Panc1 (cell line): ENCODE results near the gene KCNK5. TPM values are rescaled to one million over a fixed set of nuclear protein-coding genes. Genes with fewer than 3 reads are reported as not detected.

ENCODE experiments used
- ATAC-seq: fragments of 200-7000 bp; cut with Tn5 transposase; 2 replicates; pipeline ENCODE4 v1.9.1; 2020; ENCODE audit warnings: mild to moderate bottlenecking, moderate library complexity
- BruUV-seq: library from RNA; stranded (reverse); fragments of 400-500 nt; replicated peaks from 2 replicates; lab custom pipeline; 2021; lab: Mats Ljungman, UMichigan
- CTCF ChIA-PET: fragments of 300-600 bp; sonication (Branson Sonifier 250); formaldehyde crosslinking; loops from one replicate; lab custom pipeline; 2022; ENCODE audit warnings: antibody characterized with exemption; lab: Charles Lee
- POLR2A ChIA-PET: fragments of 300-600 bp; sonication (Branson Sonifier 250); formaldehyde crosslinking; loops from one replicate; lab custom pipeline; 2022; ENCODE audit warnings: antibody characterized with exemption; lab: Charles Lee
- DNase-seq: peaks from one replicate; pipeline ENCODE4 v3.0.0-alpha.2; 2010; ENCODE audit warnings: low read depth, low spot score
- H3K27ac ChIP-seq: 2 replicates; pipeline ENCODE4 v1.5.1; 2011; ENCODE audit warnings: mild to moderate bottlenecking, low read length, inconsistent platforms
- H3K27me3 ChIP-seq: fragments of 200-500 bp; sonication (Bioruptor generic); 2 replicates; pipeline ENCODE4 v1.6.0; 2014; ENCODE audit warnings: low read length, inconsistent platforms; ENCODE audit not compliant: control insufficient read depth, insufficient read depth
- H3K36me3 ChIP-seq: fragments of 200-500 bp; sonication (Bioruptor generic); 2 replicates; pipeline ENCODE4 v1.5.1; 2014; ENCODE audit warnings: inconsistent platforms, mild to moderate bottlenecking, low read length, moderate library complexity; ENCODE audit not compliant: control insufficient read depth, insufficient read depth
- H3K4me1 ChIP-seq: 2 replicates; pipeline ENCODE4 v1.5.1; 2011; ENCODE audit warnings: inconsistent platforms, mild to moderate bottlenecking, low read length, moderate library complexity; ENCODE audit not compliant: control insufficient read depth, insufficient read depth
- H3K4me3 ChIP-seq, 2 experiments: 2 replicates each; pipeline ENCODE4 v1.5.1; 2011 to 2012; ENCODE audit warnings: low read depth in 2 of 2, low read length in 2 of 2, mild to moderate bottlenecking in 2 of 2, inconsistent platforms in 1 of 2, moderate library complexity in 1 of 2
- H3K9me3 ChIP-seq: fragments of 200-500 bp; sonication (Bioruptor generic); 2 replicates; pipeline ENCODE4 v1.5.1; 2014; ENCODE audit warnings: low read depth, mild to moderate bottlenecking, inconsistent platforms, low read length, moderate library complexity; ENCODE audit not compliant: control insufficient read depth, insufficient read depth
- CTCF ChIP-seq: fragments of 450-650 bp; IDR thresholded peaks from 2 replicates; pipeline ENCODE4 v1.5.1; 2017; ENCODE audit warnings: mild to moderate bottlenecking
- POLR2AphosphoS5 ChIP-seq: IDR thresholded peaks from 2 replicates; pipeline ENCODE4 v1.6.1; 2012; ENCODE audit warnings: mild to moderate bottlenecking, low read depth, low read length, moderate library complexity
- REST ChIP-seq, 2 experiments: IDR thresholded peaks; 2 replicates each; pipeline ENCODE4 v1.6.1; 2011 to 2012; ENCODE audit warnings: low read depth in 2 of 2, control low read depth in 1 of 2, low read length in 1 of 2, mild to moderate bottlenecking in 1 of 2, moderate library complexity in 1 of 2; ENCODE audit not compliant: insufficient read depth in 1 of 2
- SIN3A ChIP-seq: IDR thresholded peaks from 2 replicates; pipeline ENCODE4 v1.6.1; 2012; ENCODE audit warnings: low read depth, mild to moderate bottlenecking, low read length, moderate library complexity, borderline replicate concordance; ENCODE audit not compliant: insufficient read depth
- TCF7L2 ChIP-seq: IDR thresholded peaks from 2 replicates; pipeline ENCODE4 v1.6.1; 2011; ENCODE audit warnings: mild to moderate bottlenecking, low read depth, low read length, inconsistent platforms
- in situ Hi-C: cut with HindIII; loops from 2 replicates; pipeline ENCODE4 v1.10.0; 2016; ENCODE audit warnings: low sequenced_read_pairs, low pct_unique_long_range_greater_than_20kb
- intact Hi-C: fragments of 100-400 bp; cut with micrococcal nuclease; formaldehyde crosslinking; loops from one replicate; pipeline ENCODE4 v1.10.0; 2022; ENCODE audit not compliant: unreplicated experiment
- total RNA-seq: library from RNA; stranded (reverse); gene quantifications from one replicate; pipeline ENCODE4 v1.2.1, GENCODE V29; 2021; ENCODE audit not compliant: unreplicated experiment

Gene KCNK5
- total RNA-seq, 1 experiment from 2014 or later, result 0.77 TPM

GRCh38 chr6:39170389-39170788, 58.9 kb downstream of the KCNK5 start:
- ChIA-PET CTCF (interaction anchor here (2.3 kb wide), 1 partner anchor 19 kb away, joined by 5 read pairs; no protein-coding TSS in a partner anchor), POLR2A (interaction anchor here (0.6 kb wide), 1 partner anchor 54 kb away, joined by 4 read pairs; no protein-coding TSS in a partner anchor)
- Histone ChIP-seq H3K9me3 (no peaks in the 10 kb centered on the region), H3K4me3 (no peak overlapping the region), H3K27ac (no peak overlapping the region), H3K36me3 (no peaks in the 10 kb centered on the region), H3K27me3 (no peaks in the 10 kb centered on the region), H3K4me1 (no peaks in the 10 kb centered on the region)
- no peak for TF ChIP-seq REST (IDR thresholded peaks at IDR 0.05; ENCODE audit: insufficient read depth in 1 of 2, low read depth in 2 of 2, low read length in 1 of 2)
- TF ChIP-seq TCF7L2, result no peak
- TF ChIP-seq SIN3A, result no peak
- TF ChIP-seq POLR2AphosphoS5, result no peak
- ATAC-seq, result no peak
- intact Hi-C loops (no loop called here), in situ Hi-C loops (no loop called here)
- no TSS peak for BruUV-seq
- no peak for DNase-seq

- no peak for TF ChIP-seq POLR2AphosphoS5
- TF ChIP-seq CTCF, result no peak
- no peak for TF ChIP-seq SIN3A
- no peak for TF ChIP-seq REST (IDR thresholded peaks at IDR 0.05; ENCODE audit: insufficient read depth in 1 of 2, low read depth in 2 of 2, low read length in 1 of 2)
- TF ChIP-seq TCF7L2, result no peak
- in situ Hi-C loops, result no loop called here
- intact Hi-C loops, result no loop called here
- Histone ChIP-seq H3K4me3 (no peak overlapping the region), H3K36me3 (no peaks in the 10 kb centered on the region), H3K27ac (no peak overlapping the region), H3K9me3 (no peaks in the 10 kb centered on the region), H3K27me3 (no peaks in the 10 kb centered on the region), H3K4me1 (no peaks in the 10 kb centered on the region)
- ChIA-PET CTCF (interaction anchor here (0.6 to 2.3 kb wide), 3 partner anchors 20 to 134 kb away, joined by 5 to 9 read pairs (median 5); no protein-coding TSS in a partner anchor), POLR2A (no interaction called here)
- ATAC-seq (no peak), DNase-seq (no peak)
- BruUV-seq, result no TSS peak
These were observed 59.6 kb downstream of the KCNK5 start for GRCh38 chr6:39169448-39170344.
